ENCODE data around the gene TRIM26. TPM values are rescaled to one million over a fixed set of nuclear protein-coding genes. Genes with fewer than 3 reads are reported as not detected.

Gene TRIM26
- polyA plus RNA-seq, 5 donors, result 28.8 to 34.6 (median 31.8) TPM

Other genes starting within 250 kb of the TRIM26 start
- 10 to 100 TPM; 37.3 to 46.4 (median 40.2) TPM for gene POLR1H, start 152.1 kb downstream of the TRIM26 start, polyA plus RNA-seq (ENCODE audit: insufficient read depth in 1 of 5, insufficient read length in 5 of 5, low replicate concordance in 1 of 5)
- 10 to 100 TPM; 55.4 to 59.6 (median 57.2) TPM for gene PPP1R11, start 146.2 kb downstream of the TRIM26 start, polyA plus RNA-seq (ENCODE audit: insufficient read depth in 1 of 5, insufficient read length in 5 of 5, low replicate concordance in 1 of 5)
- 1 to 10 TPM in 3 of 5 donors, under 1 TPM in 2; 0.64 to 1.4 (median 1.2) TPM for gene RNF39, start 137.6 kb downstream of the TRIM26 start, polyA plus RNA-seq (ENCODE audit: insufficient read depth in 1 of 5, insufficient read length in 5 of 5, low replicate concordance in 1 of 5)
- under 1 TPM in 3 of 5 donors, not detected in 2; 0.24 to 0.54 (median 0.27) TPM for gene TRIM31, start 100.3 kb downstream of the TRIM26 start, polyA plus RNA-seq (ENCODE audit: insufficient read depth in 1 of 5, insufficient read length in 5 of 5, low replicate concordance in 1 of 5)
- under 1 TPM in 3 of 5 donors, not detected in 2; 0.08 to 0.14 (median 0.12) TPM for gene TRIM40, start 77.3 kb downstream of the TRIM26 start, polyA plus RNA-seq (ENCODE audit: insufficient read depth in 1 of 5, insufficient read length in 5 of 5, low replicate concordance in 1 of 5)
- 1 to 10 TPM in 1 of 5 donors, under 1 TPM in 4; 0.34 to 2.6 (median 0.44) TPM for gene TRIM10, start 52.2 kb downstream of the TRIM26 start, polyA plus RNA-seq (ENCODE audit: insufficient read depth in 1 of 5, insufficient read length in 5 of 5, low replicate concordance in 1 of 5)
- gene TRIM15, start 49.9 kb downstream of the TRIM26 start, polyA plus RNA-seq (ENCODE audit: insufficient read depth in 1 of 5, insufficient read length in 5 of 5, low replicate concordance in 1 of 5), result not detected
- 10 to 100 TPM; 11.3 to 14.1 (median 12.8) TPM for gene TRIM39, start 113.5 kb upstream of the TRIM26 start, polyA plus RNA-seq (ENCODE audit: insufficient read depth in 1 of 5, insufficient read length in 5 of 5, low replicate concordance in 1 of 5)
- gene RPP21, start 131.8 kb upstream of the TRIM26 start, polyA plus RNA-seq (ENCODE audit: insufficient read depth in 1 of 5, insufficient read length in 5 of 5, low replicate concordance in 1 of 5), result 10 to 100 TPM; 26.3 to 49.2 (median 31.7) TPM